Astrocyte of the cerebellum (primary cell): ENCODE measurements around the gene RGS1.

Experiments used
- DNase-seq: peaks from one replicate; pipeline ENCODE4 v3.0.0-alpha.2; 2011; ENCODE audit warnings: low read depth
- H3K4me3 ChIP-seq: 2 replicates; pipeline ENCODE4 v1.5.1; 2011; ENCODE audit warnings: mild to moderate bottlenecking, low read depth, low read length, moderate library complexity
- CTCF ChIP-seq: IDR thresholded peaks from 2 replicates; pipeline ENCODE4 v1.5.1; 2012; ENCODE audit warnings: low read length, low read depth, moderate library complexity, mild to moderate bottlenecking; ENCODE audit errors: missing control alignments
- in situ Hi-C: cut with HindIII; loops from 2 replicates; pipeline ENCODE4 v1.10.0; 2017; ENCODE audit warnings: low sequenced_read_pairs

Gene RGS1

GRCh38 chr1:192581131-192581927 lies 5.8 kb downstream of the RGS1 start:
- in situ Hi-C loops: loop anchor here (25.0 kb wide), 2 partner anchors 94 to 431 kb away; no protein-coding TSS in a partner anchor
- no peak overlapping the region for H3K4me3 ChIP-seq
- no peak for DNase-seq
- no peak for TF ChIP-seq CTCF

DNA sequence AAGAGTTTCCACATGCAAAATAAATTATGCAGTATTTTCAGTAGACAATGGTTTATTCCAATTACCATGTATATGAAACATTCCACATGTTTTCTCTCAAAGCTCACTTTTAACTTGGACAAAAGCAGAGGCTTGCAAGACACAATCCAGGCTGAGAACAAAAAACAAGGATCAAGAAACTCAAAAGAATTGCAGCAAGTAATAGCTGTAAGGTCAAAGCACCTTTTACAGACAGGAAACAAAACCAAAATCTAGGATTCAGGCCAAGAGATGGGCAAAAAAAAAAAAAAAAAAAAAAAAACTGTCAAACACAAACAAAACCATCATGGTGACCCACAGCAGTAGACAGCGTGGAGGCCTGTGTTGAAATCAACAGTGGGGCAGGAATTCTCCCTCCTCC lies 9.3 kb downstream of the RGS1 start:
- no peak for DNase-seq
- no peak for TF ChIP-seq CTCF
- in situ Hi-C loops: loop anchor here (25.0 kb wide), 2 partner anchors 98 to 427 kb away; no protein-coding TSS in a partner anchor
- no peak overlapping the region for H3K4me3 ChIP-seq

DNA sequence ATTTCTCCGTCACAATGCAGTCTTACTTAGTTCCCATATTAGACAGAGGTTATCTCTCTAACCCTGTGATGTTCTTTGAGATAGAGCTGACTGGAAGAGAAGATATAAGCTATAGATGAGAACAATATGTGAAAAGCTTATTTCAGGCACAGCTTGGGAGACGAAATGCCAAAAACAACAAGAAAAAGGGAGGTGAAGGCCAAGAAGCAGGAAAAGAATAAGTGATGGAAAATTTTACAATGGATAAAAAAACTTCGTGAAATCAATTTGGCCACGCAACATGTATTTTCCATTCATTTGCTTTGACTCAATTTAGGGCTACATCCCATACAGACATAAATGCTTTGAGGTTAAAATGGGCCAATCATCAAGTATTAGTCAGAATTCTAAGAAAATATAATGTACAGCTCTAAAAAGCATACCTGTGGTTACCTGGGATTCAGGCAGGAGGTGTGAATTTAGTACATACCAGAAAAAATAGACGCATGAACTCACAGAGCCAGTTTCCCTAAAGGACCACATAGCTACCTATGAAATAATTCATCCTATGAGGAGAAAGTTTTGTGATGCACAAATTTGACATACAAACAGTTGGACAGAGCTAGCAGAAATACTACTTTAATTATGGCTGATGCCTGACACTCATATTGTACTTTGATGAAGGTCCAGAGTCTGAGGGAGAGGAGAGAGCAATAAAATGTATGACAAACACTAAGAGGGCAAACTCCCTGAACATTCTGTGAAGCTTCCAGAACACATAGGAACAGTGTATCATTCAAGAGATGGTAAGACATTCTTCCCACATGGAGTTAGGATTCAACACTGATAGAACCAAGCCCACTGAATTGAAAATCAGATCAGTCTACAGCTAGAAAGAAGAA lies 12.1 kb downstream of the RGS1 start:
- TF ChIP-seq CTCF: no peak
- DNase-seq: no peak
- H3K4me3 ChIP-seq: no peak overlapping the region
- in situ Hi-C loops: loop anchor here (25.0 kb wide), 2 partner anchors 100 to 425 kb away; no protein-coding TSS in a partner anchor

- in situ Hi-C loops: loop anchor here (25.0 kb wide), 2 partner anchors 101 to 424 kb away; no protein-coding TSS in a partner anchor
- no peak for TF ChIP-seq CTCF
- no peak overlapping the region for H3K4me3 ChIP-seq
- no peak for DNase-seq
Measured at GRCh38 chr1:192588546-192588945, 13.0 kb downstream of the RGS1 start.

GRCh38 chr1:192589813-192590212 lies 14.2 kb downstream of the RGS1 start:
- in situ Hi-C loops: loop anchor here (25.0 kb wide), 2 partner anchors 103 to 422 kb away; no protein-coding TSS in a partner anchor
- H3K4me3 ChIP-seq: no peak overlapping the region
- no peak for DNase-seq
- TF ChIP-seq CTCF: no peak

GRCh38 chr1:192592517-192592916 lies 16.9 kb downstream of the RGS1 start:
- TF ChIP-seq CTCF: no peak
- H3K4me3 ChIP-seq: no peak overlapping the region
- no peak for DNase-seq
- in situ Hi-C loops: loop anchor here (25.0 kb wide), 2 partner anchors 105 to 420 kb away; no protein-coding TSS in a partner anchor
